ENCODE measurements around the gene NOS1AP. TPM values are rescaled to one million over a fixed set of nuclear protein-coding genes. Genes with fewer than 3 reads are reported as not detected.

Gene NOS1AP
- total and polyA plus RNA-seq, 9 of the 15 experiments (the other 6 are each of a cell fraction or from before 2014, with no cell fraction given), result 0.07 to 1.5 (median 0.22) TPM

- TF ChIP-seq ZNF140 (CRISPR knock-in tag; IDR thresholded peaks at IDR 0.05), result no peak
- no peak for TF ChIP-seq PRPF4 (IDR thresholded peaks at IDR 0.05; ENCODE audit: insufficient read depth, low read depth, low read length, poor library complexity, severe bottlenecking)
- no peak; the same call in 1 of the 2 replicates for TF ChIP-seq SMAD4 (CRISPR knock-in tag; conservative IDR thresholded peaks at IDR 0.05)
- TF ChIP-seq MTA2 (IDR thresholded peaks at IDR 0.05; ENCODE audit: low read depth), result no peak
- TF ChIP-seq STAT6 (CRISPR knock-in tag; IDR thresholded peaks at IDR 0.05), result no peak
- no peak for TF ChIP-seq ZNF311 (CRISPR knock-in tag; IDR thresholded peaks at IDR 0.05)
- TF ChIP-seq RERE (CRISPR knock-in tag; IDR thresholded peaks at IDR 0.05; ENCODE audit: borderline replicate concordance), result no peak
- no peak for TF ChIP-seq SLC30A9 (CRISPR knock-in tag; IDR thresholded peaks at IDR 0.05)
- TF ChIP-seq KLF1 (tag; IDR thresholded peaks at IDR 0.05), result no peak
- no peak for TF ChIP-seq RBM25 (IDR thresholded peaks at IDR 0.05; ENCODE audit: low read depth, low read length, severe bottlenecking)
- TF ChIP-seq MCM3 (IDR thresholded peaks at IDR 0.05), result no peak
- TF ChIP-seq DIDO1 (tag; IDR thresholded peaks at IDR 0.05; ENCODE audit: low read depth), result no peak
- no peak for TF ChIP-seq HDGF (IDR thresholded peaks at IDR 0.05)
- no peak for TF ChIP-seq BRCA1 (IDR thresholded peaks at IDR 0.05)
- TF ChIP-seq BRCA1 (CRISPR knock-in tag; IDR thresholded peaks at IDR 0.05), result no peak
- TF ChIP-seq, protein P1, sequence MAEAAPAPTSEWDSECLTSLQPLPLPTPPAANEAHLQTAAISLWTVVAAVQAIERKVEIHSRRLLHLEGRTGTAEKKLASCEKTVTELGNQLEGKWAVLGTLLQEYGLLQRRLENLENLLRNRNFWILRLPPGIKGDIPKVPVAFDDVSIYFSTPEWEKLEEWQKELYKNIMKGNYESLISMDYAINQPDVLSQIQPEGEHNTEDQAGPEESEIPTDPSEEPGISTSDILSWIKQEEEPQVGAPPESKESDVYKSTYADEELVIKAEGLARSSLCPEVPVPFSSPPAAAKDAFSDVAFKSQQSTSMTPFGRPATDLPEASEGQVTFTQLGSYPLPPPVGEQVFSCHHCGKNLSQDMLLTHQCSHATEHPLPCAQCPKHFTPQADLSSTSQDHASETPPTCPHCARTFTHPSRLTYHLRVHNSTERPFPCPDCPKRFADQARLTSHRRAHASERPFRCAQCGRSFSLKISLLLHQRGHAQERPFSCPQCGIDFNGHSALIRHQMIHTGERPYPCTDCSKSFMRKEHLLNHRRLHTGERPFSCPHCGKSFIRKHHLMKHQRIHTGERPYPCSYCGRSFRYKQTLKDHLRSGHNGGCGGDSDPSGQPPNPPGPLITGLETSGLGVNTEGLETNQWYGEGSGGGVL (CRISPR knock-in tag; IDR thresholded peaks at IDR 0.05), result no peak
- no peak for TF ChIP-seq TRIM24 (IDR thresholded peaks at IDR 0.05)
- no peak for TF ChIP-seq XRCC5 (IDR thresholded peaks at IDR 0.05; ENCODE audit: low read depth, low read length)
- no peak for TF ChIP-seq RNF2 (IDR thresholded peaks at IDR 0.05)
- no peak for TF ChIP-seq ELF4 (CRISPR knock-in tag; IDR thresholded peaks at IDR 0.05)
- no peak for TF ChIP-seq NFATC3 (IDR thresholded peaks at IDR 0.05)
- no peak for TF ChIP-seq ZKSCAN8 (CRISPR knock-in tag; IDR thresholded peaks at IDR 0.05)
- TF ChIP-seq SMARCB1 (IDR thresholded peaks at IDR 0.05; ENCODE audit: insufficient read length, low read depth), result no peak
Observed at GRCh38 chr1:162389971-162390370, 320.5 kb downstream of the NOS1AP start (continued).
